ENCODE data around the gene MTCL1.

The MTCL1 gene

GRCh38 chr18:8705238-8705960, at the start of gene MTCL1:
MTCL1 (plus strand) TSS chr18:8705556; CDS start chr18:8705661, 105 bp downstream.
- peak; percentile 28 for DNase-seq

- no peak for DNase-seq
Observed at GRCh38 chr18:8656232-8656631, 49.1 kb upstream of the MTCL1 start.

- no peak for DNase-seq
Observed at GRCh38 chr18:8657050-8657820, 48.1 kb upstream of the MTCL1 start.

GRCh38 chr18:8657873-8658470, 47.4 kb upstream of the MTCL1 start:
- no peak for DNase-seq

- DNase-seq: no peak
Observed at GRCh38 chr18:8658858-8659485, 46.4 kb upstream of the MTCL1 start.

- DNase-seq: no peak
Observed at GRCh38 chr18:8659609-8660242, 45.6 kb upstream of the MTCL1 start.

GRCh38 chr18:8660316-8660715, 45.0 kb upstream of the MTCL1 start:
- DNase-seq: no peak

GRCh38 chr18:8661754-8662559, 43.4 kb upstream of the MTCL1 start:
- no peak for DNase-seq

GRCh38 chr18:8662560-8663255, 42.6 kb upstream of the MTCL1 start:
- DNase-seq: no peak

GRCh38 chr18:8667846-8668245, 37.5 kb upstream of the MTCL1 start:
- DNase-seq: no peak

GRCh38 chr18:8668381-8668780, 37.0 kb upstream of the MTCL1 start:
- no peak for DNase-seq

- no peak for DNase-seq
Observed at GRCh38 chr18:8669571-8669970, 35.8 kb upstream of the MTCL1 start.

GRCh38 chr18:8673256-8674209, 31.8 kb upstream of the MTCL1 start:
- no peak for DNase-seq

GRCh38 chr18:8675057-8675456, 30.3 kb upstream of the MTCL1 start:
- no peak for DNase-seq

- DNase-seq: no peak
Observed at GRCh38 chr18:8681196-8681595, 24.2 kb upstream of the MTCL1 start.

GRCh38 chr18:8684577-8684976, 20.8 kb upstream of the MTCL1 start:
- DNase-seq: no peak

GRCh38 chr18:8685141-8685913, 20.0 kb upstream of the MTCL1 start:
- no peak for DNase-seq

- DNase-seq: no peak
Observed at GRCh38 chr18:8685914-8686216, 19.5 kb upstream of the MTCL1 start.

- DNase-seq: no peak
Observed at GRCh38 chr18:8686611-8687010, 18.7 kb upstream of the MTCL1 start.
